Heart left ventricle (tissue), 16 donors: ENCODE results near the gene MIDN. TPM values are rescaled to one million over a fixed set of nuclear protein-coding genes. Genes with fewer than 3 reads are reported as not detected.

Source experiments
- ATAC-seq, 4 donors: fragments of 200-7000 bp; cut with Tn5 transposase; one replicate each; pipeline ENCODE4 v1.9.1; 2020 to 2022; ENCODE audit warnings: moderate library complexity in 4 of 4, mild to moderate bottlenecking in 3 of 4, moderate number of reproducible peaks in 1 of 4
- DNase-seq, 5 donors: peaks; one replicate each; pipeline ENCODE4 v3.0.0-alpha.2; 2020
- H3K27ac ChIP-seq, 12 donors: fragments of 200-600 bp; sonication (generic) in 4 of 12; one replicate each; pipeline versions ENCODE4 v1.5.0 to v1.8.0; 2016 to 2022; ENCODE audit warnings: mild to moderate bottlenecking in 2 of 12
- H3K27me3 ChIP-seq, 9 donors: fragments of 200-600 bp; sonication (generic) in 2 of 9; one replicate each; pipeline versions ENCODE4 v1.5.1 to v1.8.0; 2016 to 2022; ENCODE audit warnings: mild to moderate bottlenecking in 3 of 9
- H3K36me3 ChIP-seq, 9 donors: fragments of 200-600 bp; sonication (generic) in 2 of 9; one replicate each; pipeline versions ENCODE4 v1.5.0 to v1.8.0; 2018 to 2022; ENCODE audit warnings: mild to moderate bottlenecking in 2 of 9
- H3K4me1 ChIP-seq, 12 donors: fragments of 200-600 bp; sonication (generic) in 4 of 12; one replicate each; pipeline versions ENCODE4 v1.5.0 to v1.8.0; 2016 to 2022; ENCODE audit warnings: mild to moderate bottlenecking in 3 of 12
- H3K4me3 ChIP-seq, 12 donors: fragments of 200-600 bp; sonication (generic) in 4 of 12; one replicate each; pipeline versions ENCODE4 v1.5.0 to v1.8.0; 2017 to 2022; ENCODE audit warnings: mild to moderate bottlenecking in 9 of 12, moderate library complexity in 4 of 12
- H3K9me3 ChIP-seq, 12 donors: fragments of 200-600 bp; sonication (generic) in 4 of 12; one replicate each; pipeline versions ENCODE4 v1.5.0 to v1.8.0; 2016 to 2022; ENCODE audit warnings: mild to moderate bottlenecking in 1 of 12
- CTCF ChIP-seq, 12 donors: fragments of 200-600 bp; sonication (generic) in 4 of 12; IDR thresholded peaks; one replicate each; pipeline versions ENCODE4 v1.5.0 to v1.8.0; 2018 to 2022; ENCODE audit warnings: antibody characterized with exemption in 12 of 12, mild to moderate bottlenecking in 5 of 12
- POLR2A ChIP-seq, 2 donors: fragments of 450-650 bp; IDR thresholded peaks; one replicate each; pipeline ENCODE4 v1.6.1; 2017; ENCODE audit warnings: antibody characterized with exemption in 2 of 2, mild to moderate bottlenecking in 2 of 2, moderate library complexity in 2 of 2
- WGBS, 4 donors: extraction: QIAGEN DNeasy Blood & Tissue Kit in 2 of 4; methylation state at CpG; one replicate each; pipeline versions ENCODE4 v1.1.5 to v1.1.7; 2013 to 2018; 5-methylcytosine and 5-hydroxymethylcytosine counted together
- intact Hi-C, 10 donors: fragments of 100-400 bp; cut with DNase I; formaldehyde crosslinking; loops; one replicate each; pipeline versions ENCODE4 v1.11.1 to v1.14.2; 2022
- polyA plus RNA-seq, 2 donors: library from polyadenylated mRNA; stranded (reverse); fragments of 200-250 nt; gene quantifications; one replicate each; pipeline ENCODE4 v1.2.3, GENCODE V29; 2013
- total RNA-seq, 9 donors: library from RNA; depleted of rRNA in 2 of 9; stranded (reverse); fragments of >200 nt in 2 of 9; fragmentation: NEBNext Ultra II Directional in 3 of 9; extraction: Animal tissue kit (Norgen Biotek cat#: 25700) in 3 of 9; gene quantifications; one replicate each; pipeline versions ENCODE4 v1.1.0 to v1.2.4, GENCODE V29; 2016 to 2023
- donor health status: ischemic (EF 13 %, LVEDD 7.1; RV severe dilation, severe dysfunction).
- donor health status: healthy with polysubstance abuse.
- donor health status: DM: no; HTN: yes; CAD: no.
- donor health status: DM: no; HTN: no; CAD: no.
- donor health status: ischemic (EF 25% LVEDD 6.9; RV normal size, moderate dysfunction).
- donor health status: ischemic (EF 25% LVEDD 5.7; RV mildly dilated, moderate dysfunction).
- donor health status: healthy.
- donor health status: DM: yes; HTN: yes; CAD: no.
- donor health status: ischemic (EF 35%, LVEDD 5.7; RV mildly dilated, moderate dysfunction).
- donor health status: nonischemic (EF 11% LVEDD 7.7; RV severe dilation, severe dysfunction).
- donor health status: DM: yes; HTN: yes; CAD: no.
- donor health status: PGD.
- donor health status: ischemic (EF 29% LVEDD 5.4; RV normal size, mild dysfunction).
- donor health status: nonischemic (EF 23%, LVEDD 6.1; RV moderate dilation, normal function).

Gene MIDN
- total and polyA plus RNA-seq, 11 donors: 25.8 to 115 (median 50.7) TPM

- DNase-seq (no peak), ATAC-seq (no peak)
- Histone ChIP-seq H3K36me3 (peaks cover 0 to 27% (median 18%) of the 10 kb centered on the region in 9 donors), H3K27ac (peak overlapping the region in 11 of 12 donors; percentile 37 to 96 (median 87)), H3K4me3 (no peak overlapping the region), H3K9me3 (no peaks in the 10 kb centered on the region), H3K4me1 (peaks cover 21 to 97% (median 83%) of the 10 kb centered on the region in 12 donors), H3K27me3 (no peaks in the 10 kb centered on the region)
- WGBS, 4 donors: 72 to 79% (median 77%) methylated on average over 12 of the region's 12 CpGs
- intact Hi-C loops: no loop called here
- TF ChIP-seq POLR2A (IDR thresholded peaks at IDR 0.05) (no peak), CTCF (IDR thresholded peaks at IDR 0.05) (no peak)
Observed at GRCh38 chr19:1216756-1217155, 31.6 kb upstream of the MIDN start.

DNA sequence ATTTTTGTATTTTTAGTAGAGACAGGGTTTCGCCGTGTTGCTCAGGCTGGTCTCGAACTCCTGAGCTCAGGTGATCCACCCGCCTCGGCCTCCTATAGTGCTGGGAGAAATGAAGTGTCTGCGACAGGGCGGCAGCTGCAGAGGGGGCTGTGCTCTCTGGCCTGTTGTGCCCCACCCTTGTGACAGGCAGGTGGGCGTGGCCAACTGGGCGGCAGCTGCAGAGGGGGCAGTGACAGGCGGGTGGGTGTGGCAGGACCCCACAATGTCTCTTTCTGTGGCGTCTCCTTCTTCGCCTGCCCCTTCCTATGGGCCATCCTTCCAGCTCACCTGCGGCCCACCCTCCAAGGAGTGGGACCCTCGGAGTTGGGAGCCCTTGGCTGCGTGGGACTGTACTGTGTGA, 31.0 kb upstream of the MIDN start:
- intact Hi-C loops: no loop called here
- Histone ChIP-seq H3K36me3 (peaks cover 0 to 31% (median 24%) of the 10 kb centered on the region in 9 donors), H3K4me3 (no peak overlapping the region), H3K4me1 (peaks cover 21 to 96% (median 83%) of the 10 kb centered on the region in 12 donors), H3K9me3 (no peaks in the 10 kb centered on the region), H3K27ac (peak overlapping the region; percentile 52 to 96 (median 87)), H3K27me3 (no peaks in the 10 kb centered on the region)
- WGBS, 4 donors: 76 to 89% (median 82%) methylated on average over 11 to 15 of the region's 15 CpGs
- DNase-seq (peak in 1 of 5 donors; percentile 46), ATAC-seq (no peak)
- TF ChIP-seq POLR2A (IDR thresholded peaks at IDR 0.05): no peak
- no peak for TF ChIP-seq CTCF (IDR thresholded peaks at IDR 0.05)

GRCh38 chr19:1218751-1219567, 29.4 kb upstream of the MIDN start:
- H3K4me1 ChIP-seq: peaks cover 17 to 92% (median 72%) of the 10 kb centered on the region in 12 donors
- peak in 2 of 5 donors; percentile 9 to 55 for DNase-seq
- 77 to 85% (median 81%) methylated on average over 25 to 37 of the region's 37 CpGs for WGBS, 4 donors
- no peak for ATAC-seq
- peak overlapping the region; percentile 69 to 96 (median 88) for H3K27ac ChIP-seq
- H3K27me3 ChIP-seq: no peaks in the 10 kb centered on the region
- no peaks in the 10 kb centered on the region for H3K9me3 ChIP-seq
- TF ChIP-seq CTCF (IDR thresholded peaks at IDR 0.05) (no peak), POLR2A (IDR thresholded peaks at IDR 0.05) (no peak)
- peaks cover 0 to 42% (median 37%) of the 10 kb centered on the region in 9 donors for H3K36me3 ChIP-seq
- intact Hi-C loops: loop anchor here in 1 of 10 donors (2.0 kb wide), 1 partner anchor 22 kb away; the partner anchor contains the start of gene ATP5F1D
- no peak overlapping the region for H3K4me3 ChIP-seq

GRCh38 chr19:1219786-1220476, 28.5 kb upstream of the MIDN start:
- intact Hi-C loops: loop anchor here in 2 of 10 donors (2.0 kb wide), 1 partner anchor 21 kb away; the partner anchor contains the start of gene ATP5F1D (in 2 of the 2)

More at GRCh38 chr19:1219786-1220476, 28.5 kb upstream of the MIDN start:
- H3K4me1 ChIP-seq: peaks cover 13 to 82% (median 62%) of the 10 kb centered on the region in 12 donors
- H3K27me3 ChIP-seq: no peaks in the 10 kb centered on the region
- DNase-seq: peak in 1 of 5 donors; percentile 57
- WGBS, 4 donors: 87 to 94% (median 89%) methylated on average over 16 to 19 of the region's 19 CpGs
- no peak for ATAC-seq
- TF ChIP-seq CTCF (IDR thresholded peaks at IDR 0.05): no peak
- TF ChIP-seq POLR2A (IDR thresholded peaks at IDR 0.05): no peak
- H3K36me3 ChIP-seq: peaks cover 0 to 52% (median 45%) of the 10 kb centered on the region in 9 donors
- H3K4me3 ChIP-seq: no peak overlapping the region
- no peaks in the 10 kb centered on the region for H3K9me3 ChIP-seq
- H3K27ac ChIP-seq: peak overlapping the region in 6 of 12 donors; percentile 18 to 96 (median 64)
